Measurements from ENCODE around the gene PFN2.
A peak's percentile ranks its signal among the peaks of the same experiment; 100 is the strongest.
"Not testable (repeated sequence)": the region's sequence is repeated elsewhere in the genome, so short reads cannot be mapped to it uniquely, and the experiment has no call there.

The PFN2 gene

GRCh38 chr3:149954812-149955211 is 15.9 kb downstream of the PFN2 start:
- Mint-ChIP-seq H3K4me3 (no peak overlapping the region), H3K9me3 (no peaks in the 10 kb centered on the region), H3K36me3 (peaks cover 23% of the 10 kb centered on the region), H3K27me3 (no peaks in the 10 kb centered on the region), H3K27ac (no peak overlapping the region), H3K4me1 (peaks cover 25% of the 10 kb centered on the region)
- no peak for ATAC-seq

- no peak for ATAC-seq
- Mint-ChIP-seq H3K4me3 (no peak overlapping the region), H3K36me3 (peaks cover 62% of the 10 kb centered on the region), H3K9me3 (no peaks in the 10 kb centered on the region), H3K4me1 (peaks cover 25% of the 10 kb centered on the region), H3K27me3 (no peaks in the 10 kb centered on the region), H3K27ac (no peak overlapping the region)
These were observed 21.5 kb downstream of the PFN2 start for GRCh38 chr3:149949181-149949580.

GRCh38 chr3:149947231-149947630 is 23.5 kb downstream of the PFN2 start:
- H3K4me1 Mint-ChIP-seq, result peaks cover 22% of the 10 kb centered on the region
- H3K9me3 Mint-ChIP-seq, result no peaks in the 10 kb centered on the region
- H3K27ac Mint-ChIP-seq, result no peak overlapping the region
- no peak overlapping the region for H3K4me3 Mint-ChIP-seq
- ATAC-seq, result no peak
- peaks cover 81% of the 10 kb centered on the region for H3K36me3 Mint-ChIP-seq
- no peaks in the 10 kb centered on the region for H3K27me3 Mint-ChIP-seq

GRCh38 chr3:149943966-149944365 is 26.7 kb downstream of the PFN2 start:
- not testable (repeated sequence) for H3K4me3 Mint-ChIP-seq, H3K27me3 Mint-ChIP-seq, ATAC-seq, H3K9me3 Mint-ChIP-seq, H3K27ac Mint-ChIP-seq
- peaks cover 13% of the 10 kb centered on the region for H3K4me1 Mint-ChIP-seq
- peaks cover 88% of the 10 kb centered on the region for H3K36me3 Mint-ChIP-seq

GRCh38 chr3:149942409-149942808 is 28.3 kb downstream of the PFN2 start:
- Mint-ChIP-seq H3K27ac (no peak overlapping the region), H3K4me3 (no peak overlapping the region), H3K36me3 (peaks cover 81% of the 10 kb centered on the region), H3K27me3 (no peaks in the 10 kb centered on the region), H3K9me3 (no peaks in the 10 kb centered on the region), H3K4me1 (peaks cover 13% of the 10 kb centered on the region)
- no peak for ATAC-seq

GRCh38 chr3:149941946-149942345 is 28.7 kb downstream of the PFN2 start:
- peaks cover 10% of the 10 kb centered on the region for H3K4me1 Mint-ChIP-seq
- H3K4me3 Mint-ChIP-seq, result no peak overlapping the region
- peaks cover 78% of the 10 kb centered on the region for H3K36me3 Mint-ChIP-seq
- no peaks in the 10 kb centered on the region for H3K9me3 Mint-ChIP-seq
- H3K27me3 Mint-ChIP-seq, result no peaks in the 10 kb centered on the region
- ATAC-seq, result no peak
- H3K27ac Mint-ChIP-seq, result no peak overlapping the region

- no peak for ATAC-seq
- Mint-ChIP-seq H3K27ac (no peak overlapping the region), H3K27me3 (no peaks in the 10 kb centered on the region), H3K4me3 (no peak overlapping the region), H3K4me1 (peaks cover 10% of the 10 kb centered on the region), H3K36me3 (peaks cover 79% of the 10 kb centered on the region), H3K9me3 (no peaks in the 10 kb centered on the region)
These were observed 29.5 kb downstream of the PFN2 start for GRCh38 chr3:149941186-149941585.

- not testable (repeated sequence) for H3K27ac Mint-ChIP-seq, H3K9me3 Mint-ChIP-seq, ATAC-seq, H3K4me3 Mint-ChIP-seq, H3K27me3 Mint-ChIP-seq
- peaks cover 29% of the 10 kb centered on the region for H3K4me1 Mint-ChIP-seq
- H3K36me3 Mint-ChIP-seq, result peaks cover 72% of the 10 kb centered on the region
These were observed 32.2 kb downstream of the PFN2 start for GRCh38 chr3:149938392-149939055.

- no peaks in the 10 kb centered on the region for H3K27me3 Mint-ChIP-seq
- H3K27ac Mint-ChIP-seq, result no peak overlapping the region
- ATAC-seq, result peak; percentile 62
- H3K9me3 Mint-ChIP-seq, result peaks cover under 1% of the 10 kb centered on the region
- no peak overlapping the region for H3K4me3 Mint-ChIP-seq
- peaks cover 29% of the 10 kb centered on the region for H3K4me1 Mint-ChIP-seq
- H3K36me3 Mint-ChIP-seq, result peaks cover 73% of the 10 kb centered on the region
These were observed 33.9 kb downstream of the PFN2 start for GRCh38 chr3:149936812-149937230.

- H3K27ac Mint-ChIP-seq, result no peak overlapping the region
- H3K36me3 Mint-ChIP-seq, result peaks cover 71% of the 10 kb centered on the region
These were observed 36.2 kb downstream of the PFN2 start for GRCh38 chr3:149934524-149934923.

GRCh38 chr3:149933858-149934257 is 36.8 kb downstream of the PFN2 start:
- no peak for ATAC-seq

More at GRCh38 chr3:149934524-149934923, 36.2 kb downstream of the PFN2 start:
- H3K9me3 Mint-ChIP-seq, result peaks cover 3% of the 10 kb centered on the region
- no peak for ATAC-seq
- no peak overlapping the region for H3K4me3 Mint-ChIP-seq
- no peaks in the 10 kb centered on the region for H3K27me3 Mint-ChIP-seq
- peaks cover 29% of the 10 kb centered on the region for H3K4me1 Mint-ChIP-seq

GRCh38 chr3:149933008-149933407 is 37.7 kb downstream of the PFN2 start:
- H3K27me3 Mint-ChIP-seq, result no peaks in the 10 kb centered on the region
- H3K36me3 Mint-ChIP-seq, result peaks cover 69% of the 10 kb centered on the region
- peaks cover 29% of the 10 kb centered on the region for H3K4me1 Mint-ChIP-seq
- no peak overlapping the region for H3K27ac Mint-ChIP-seq
- no peak overlapping the region for H3K4me3 Mint-ChIP-seq
- H3K9me3 Mint-ChIP-seq, result peaks cover 3% of the 10 kb centered on the region
- ATAC-seq, result no peak

More at GRCh38 chr3:149933858-149934257, 36.8 kb downstream of the PFN2 start:
- H3K9me3 Mint-ChIP-seq, result peaks cover 3% of the 10 kb centered on the region
- H3K36me3 Mint-ChIP-seq, result peaks cover 71% of the 10 kb centered on the region
- no peak overlapping the region for H3K4me3 Mint-ChIP-seq
- no peaks in the 10 kb centered on the region for H3K27me3 Mint-ChIP-seq
- peaks cover 29% of the 10 kb centered on the region for H3K4me1 Mint-ChIP-seq
- no peak overlapping the region for H3K27ac Mint-ChIP-seq

- H3K36me3 Mint-ChIP-seq, result peaks cover 44% of the 10 kb centered on the region
- no peaks in the 10 kb centered on the region for H3K27me3 Mint-ChIP-seq
These were observed 50.6 kb downstream of the PFN2 start for GRCh38 chr3:149920119-149920518.

GRCh38 chr3:149919509-149919908 is 51.2 kb downstream of the PFN2 start:
- no peaks in the 10 kb centered on the region for H3K27me3 Mint-ChIP-seq
- no peak overlapping the region for H3K4me3 Mint-ChIP-seq
- no peak for ATAC-seq
- H3K36me3 Mint-ChIP-seq, result peaks cover 50% of the 10 kb centered on the region
- no peaks in the 10 kb centered on the region for H3K9me3 Mint-ChIP-seq
- no peak overlapping the region for H3K27ac Mint-ChIP-seq
- H3K4me1 Mint-ChIP-seq, result no peaks in the 10 kb centered on the region

More at GRCh38 chr3:149920119-149920518, 50.6 kb downstream of the PFN2 start:
- Mint-ChIP-seq H3K4me1 (no peaks in the 10 kb centered on the region), H3K9me3 (no peaks in the 10 kb centered on the region), H3K27ac (no peak overlapping the region), H3K4me3 (no peak overlapping the region)
- ATAC-seq, result no peak

- Mint-ChIP-seq H3K36me3 (peaks cover 65% of the 10 kb centered on the region), H3K4me1 (no peaks in the 10 kb centered on the region), H3K9me3 (no peaks in the 10 kb centered on the region), H3K27me3 (no peaks in the 10 kb centered on the region), H3K27ac (no peak overlapping the region), H3K4me3 (no peak overlapping the region)
- no peak for ATAC-seq
These were observed 53.5 kb downstream of the PFN2 start for GRCh38 chr3:149917124-149917667.
